Uterus (tissue), 2 donors: ENCODE measurements around the gene CA6.
"Not testable (repeated sequence)": the region's sequence is repeated elsewhere in the genome, so short reads cannot be mapped to it uniquely, and the experiment has no call there.

Experiments used
- POLR2A ChIP-seq, 2 donors: fragments of 450-650 bp; IDR thresholded peaks; one replicate each; pipeline ENCODE4 v1.6.1; 2016; ENCODE audit warnings: antibody characterized with exemption in 2 of 2, mild to moderate bottlenecking in 1 of 2, moderate library complexity in 1 of 2
- TF ChIP-seq, protein P1 (sequence below), 4 experiments: fragments of 200-600 bp in 2 of 4; fragments of 450-650 bp in 2 of 4; sonication (generic) in 2 of 4; IDR thresholded peaks; one replicate each; pipeline ENCODE4 v1.5.1; 2016 to 2019; ENCODE audit warnings: antibody characterized with exemption in 4 of 4, mild to moderate bottlenecking in 2 of 4, moderate library complexity in 1 of 4

DNA sequence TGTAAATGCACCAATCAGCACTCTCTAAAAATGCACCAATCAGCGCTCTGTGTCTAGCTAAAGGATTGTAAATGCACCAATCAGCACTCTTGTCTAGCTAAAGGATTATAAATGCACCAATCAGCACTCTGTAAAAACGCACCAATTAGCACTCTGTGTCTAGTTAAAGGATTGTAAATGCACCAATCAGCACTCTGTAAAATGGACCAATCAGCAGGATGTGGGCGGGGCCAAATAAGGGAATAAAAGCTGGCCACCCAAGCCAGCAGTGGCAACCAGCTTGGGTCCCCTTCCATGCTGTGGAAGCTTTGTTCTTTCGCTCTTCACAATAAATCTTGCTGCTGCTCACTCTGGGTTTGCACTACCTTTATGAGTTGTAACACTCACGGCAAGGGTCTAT is 47.2 kb upstream of the CA6 start:
- TF ChIP-seq POLR2A (IDR thresholded peaks at IDR 0.05), result not testable (repeated sequence)
- TF ChIP-seq, protein P1, sequence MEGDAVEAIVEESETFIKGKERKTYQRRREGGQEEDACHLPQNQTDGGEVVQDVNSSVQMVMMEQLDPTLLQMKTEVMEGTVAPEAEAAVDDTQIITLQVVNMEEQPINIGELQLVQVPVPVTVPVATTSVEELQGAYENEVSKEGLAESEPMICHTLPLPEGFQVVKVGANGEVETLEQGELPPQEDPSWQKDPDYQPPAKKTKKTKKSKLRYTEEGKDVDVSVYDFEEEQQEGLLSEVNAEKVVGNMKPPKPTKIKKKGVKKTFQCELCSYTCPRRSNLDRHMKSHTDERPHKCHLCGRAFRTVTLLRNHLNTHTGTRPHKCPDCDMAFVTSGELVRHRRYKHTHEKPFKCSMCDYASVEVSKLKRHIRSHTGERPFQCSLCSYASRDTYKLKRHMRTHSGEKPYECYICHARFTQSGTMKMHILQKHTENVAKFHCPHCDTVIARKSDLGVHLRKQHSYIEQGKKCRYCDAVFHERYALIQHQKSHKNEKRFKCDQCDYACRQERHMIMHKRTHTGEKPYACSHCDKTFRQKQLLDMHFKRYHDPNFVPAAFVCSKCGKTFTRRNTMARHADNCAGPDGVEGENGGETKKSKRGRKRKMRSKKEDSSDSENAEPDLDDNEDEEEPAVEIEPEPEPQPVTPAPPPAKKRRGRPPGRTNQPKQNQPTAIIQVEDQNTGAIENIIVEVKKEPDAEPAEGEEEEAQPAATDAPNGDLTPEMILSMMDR (IDR thresholded peaks at IDR 0.05), result not testable (repeated sequence)
